ENCODE data around the gene MAP2K5.

GRCh38 chr15:67849538-67849937 is 307.0 kb downstream of the MAP2K5 start:
- TF ChIP-seq CTCF (tag by site-specific recombination; IDR thresholded peaks at IDR 0.05) (no peak), ZNF416 (tag by site-specific recombination; IDR thresholded peaks at IDR 0.05) (no peak), KLF9 (tag by site-specific recombination; IDR thresholded peaks at IDR 0.05; ENCODE audit: low read depth) (no peak), ZNF707 (tag by site-specific recombination; IDR thresholded peaks at IDR 0.05) (no peak), ZNF280D (tag by site-specific recombination; IDR thresholded peaks at IDR 0.05) (no peak), ZNF174 (tag by site-specific recombination; IDR thresholded peaks at IDR 0.05) (no peak), HOXA7 (CRISPR knock-in tag; IDR thresholded peaks at IDR 0.05; ENCODE audit: borderline replicate concordance) (no peak), INSM2 (tag by site-specific recombination; IDR thresholded peaks at IDR 0.05) (no peak)
